HG03095 (cell line): ENCODE measurements around the gene PIEZO1.

Experiments used
- ATAC-seq: cut with Tn5 transposase; IDR thresholded peaks from one replicate; pipeline ENCODE4 v1.9.1; 2021; ENCODE audit warnings: moderate library complexity; ENCODE audit not compliant: unreplicated experiment

The PIEZO1 gene

DNA sequence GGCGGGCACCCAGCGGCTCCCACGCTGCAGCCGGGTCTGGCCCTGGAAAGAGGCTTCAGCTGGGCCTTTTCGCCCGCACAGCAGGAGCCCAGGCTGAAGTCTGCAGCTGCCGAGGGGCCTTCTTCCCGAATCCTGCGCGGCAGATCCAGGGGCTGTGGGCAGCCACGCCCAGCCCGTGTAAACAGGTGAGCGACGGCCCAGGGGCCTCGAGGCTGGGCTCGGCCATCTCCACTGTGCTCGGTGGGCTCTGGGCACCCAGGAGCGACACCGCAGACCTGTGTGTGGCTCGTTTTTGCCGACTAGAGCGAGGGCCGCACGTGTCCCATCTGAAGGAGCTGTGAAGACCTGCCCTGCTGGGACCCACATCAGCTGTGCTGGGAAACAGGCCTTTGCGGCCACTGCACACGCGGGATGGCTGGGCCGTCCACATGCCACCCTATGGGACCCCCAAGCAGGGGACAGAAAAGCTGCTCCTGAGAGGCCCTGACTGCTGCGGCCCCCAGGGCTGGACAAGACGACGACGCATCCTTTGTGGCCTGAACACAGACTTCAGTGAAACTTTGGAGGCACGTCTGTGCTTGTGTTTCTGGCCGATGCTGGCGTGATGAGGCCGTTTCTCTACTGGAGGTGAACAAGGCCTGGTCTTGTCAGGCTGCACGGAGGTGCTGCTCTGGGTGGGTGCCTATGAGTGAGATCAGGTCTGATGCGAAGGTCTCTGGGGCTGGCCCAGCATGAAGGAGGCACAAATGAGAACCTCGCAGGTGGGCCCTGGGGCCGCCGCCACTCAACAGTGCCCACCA, 31.9 kb upstream of the PIEZO1 start:
- no peak for ATAC-seq

DNA sequence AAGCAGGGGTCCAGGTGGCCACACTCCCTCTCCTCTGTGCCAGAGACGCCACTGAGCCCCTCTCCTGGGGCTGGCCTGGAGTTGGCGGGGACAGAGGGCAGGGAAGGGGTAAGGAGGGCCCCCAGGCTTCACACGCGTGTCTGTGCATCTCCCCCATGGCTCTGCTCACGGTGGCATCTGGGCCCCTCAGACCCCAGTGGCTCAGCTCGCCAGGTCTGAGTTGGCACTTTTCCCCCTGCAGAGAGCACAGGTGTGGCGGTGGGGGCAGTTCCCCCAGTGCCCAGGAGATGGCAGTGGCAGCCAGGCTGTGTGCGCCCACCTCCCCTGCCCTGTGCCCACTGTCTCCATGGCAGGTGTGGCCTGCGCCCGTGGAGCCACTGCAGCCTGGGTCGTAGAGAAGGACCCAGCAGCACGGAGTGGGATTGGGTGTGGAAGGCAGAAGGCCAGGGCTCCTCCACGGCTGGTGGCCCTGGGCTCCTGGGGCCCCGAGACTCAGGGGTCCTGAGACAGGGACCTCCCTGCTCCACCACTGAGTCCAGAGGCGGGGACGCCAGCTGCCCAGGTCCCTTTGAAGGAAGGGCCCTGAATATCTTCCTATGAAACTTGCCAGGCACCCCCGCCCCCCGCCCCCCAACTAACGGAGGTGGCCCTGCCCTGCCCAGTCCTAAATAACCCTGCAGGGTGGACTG, 31.0 kb upstream of the PIEZO1 start:
- ATAC-seq = no peak

DNA sequence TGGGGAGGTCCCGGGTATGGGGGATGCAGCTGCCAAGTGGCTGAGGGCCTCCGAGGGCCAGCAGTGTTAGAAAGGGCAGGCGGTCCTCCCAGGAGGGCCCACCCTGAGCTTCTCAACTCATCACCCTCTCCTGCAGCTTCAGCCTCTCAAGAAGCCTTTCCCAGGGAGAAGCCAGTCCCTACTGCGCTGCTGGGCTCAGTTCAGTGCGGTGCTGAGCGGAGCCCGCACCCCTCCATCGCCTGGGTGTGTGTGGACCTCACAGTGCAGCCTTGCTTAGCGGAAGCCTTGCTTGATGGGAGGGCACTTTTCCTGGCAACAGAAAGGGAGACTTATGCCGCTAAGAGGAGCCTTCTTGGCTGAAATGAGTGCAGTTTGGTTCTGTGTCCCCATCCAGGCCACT, 30.2 kb upstream of the PIEZO1 start:
- no peak for ATAC-seq

DNA sequence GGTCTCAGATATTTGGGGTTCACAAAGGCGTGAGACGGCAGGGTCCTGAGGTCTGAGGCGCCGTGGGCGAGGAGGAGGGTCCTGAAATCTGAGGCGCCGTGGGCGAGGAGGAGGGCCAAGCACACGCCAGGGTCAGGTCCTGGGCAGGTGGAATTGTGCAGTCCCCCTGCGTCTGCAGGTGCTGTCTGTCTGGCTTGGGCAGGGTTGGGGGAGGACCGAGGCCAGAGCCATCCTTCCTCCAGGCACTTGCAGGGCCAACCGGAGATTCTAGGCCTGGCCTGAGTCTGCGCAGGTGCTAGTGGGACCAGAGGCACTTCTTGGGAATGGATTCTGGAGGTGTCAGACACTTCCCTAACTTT, 29.1 kb upstream of the PIEZO1 start:
- no peak for ATAC-seq

DNA sequence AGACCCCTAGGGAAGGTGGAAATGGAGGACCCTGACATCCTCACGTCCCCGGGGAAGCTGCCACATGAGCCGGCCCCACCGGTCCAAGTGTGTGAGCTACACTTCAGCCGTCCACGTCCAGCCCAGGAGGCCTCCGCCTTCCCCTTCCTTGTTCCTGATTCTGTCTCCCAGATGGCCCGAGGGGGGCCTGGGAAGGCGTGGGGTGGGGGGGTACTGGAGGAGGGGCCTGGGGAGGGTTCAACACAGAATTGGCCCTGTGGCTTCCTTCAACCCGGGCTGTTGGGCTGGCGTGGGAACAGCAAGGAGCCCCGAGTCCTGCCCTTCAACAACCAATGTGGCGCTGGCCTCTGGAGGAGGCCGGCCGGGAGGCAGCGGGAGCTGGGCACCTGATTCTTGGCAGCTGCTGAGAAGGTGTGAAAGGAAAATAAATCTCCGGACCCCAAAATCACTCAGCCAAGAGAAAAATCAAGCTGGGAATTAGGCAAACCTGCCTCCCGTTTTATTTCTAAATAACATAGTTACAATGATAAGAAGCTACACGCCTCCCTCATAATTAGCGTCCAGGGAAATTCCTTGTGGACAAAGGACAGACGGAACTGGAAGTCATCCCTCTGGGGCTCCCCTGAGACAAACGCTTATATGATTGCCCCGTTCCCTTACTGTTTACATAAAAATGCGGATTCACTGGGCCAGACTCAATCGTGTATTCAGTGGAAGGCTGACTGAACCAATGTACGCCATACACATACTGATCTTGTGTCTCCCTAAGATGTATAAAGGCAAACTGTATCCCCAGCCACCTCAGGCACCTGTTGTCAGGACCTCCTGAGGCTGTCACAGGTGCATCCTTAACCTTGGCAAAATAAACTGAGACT, 28.5 kb upstream of the PIEZO1 start:
- no peak for ATAC-seq

DNA sequence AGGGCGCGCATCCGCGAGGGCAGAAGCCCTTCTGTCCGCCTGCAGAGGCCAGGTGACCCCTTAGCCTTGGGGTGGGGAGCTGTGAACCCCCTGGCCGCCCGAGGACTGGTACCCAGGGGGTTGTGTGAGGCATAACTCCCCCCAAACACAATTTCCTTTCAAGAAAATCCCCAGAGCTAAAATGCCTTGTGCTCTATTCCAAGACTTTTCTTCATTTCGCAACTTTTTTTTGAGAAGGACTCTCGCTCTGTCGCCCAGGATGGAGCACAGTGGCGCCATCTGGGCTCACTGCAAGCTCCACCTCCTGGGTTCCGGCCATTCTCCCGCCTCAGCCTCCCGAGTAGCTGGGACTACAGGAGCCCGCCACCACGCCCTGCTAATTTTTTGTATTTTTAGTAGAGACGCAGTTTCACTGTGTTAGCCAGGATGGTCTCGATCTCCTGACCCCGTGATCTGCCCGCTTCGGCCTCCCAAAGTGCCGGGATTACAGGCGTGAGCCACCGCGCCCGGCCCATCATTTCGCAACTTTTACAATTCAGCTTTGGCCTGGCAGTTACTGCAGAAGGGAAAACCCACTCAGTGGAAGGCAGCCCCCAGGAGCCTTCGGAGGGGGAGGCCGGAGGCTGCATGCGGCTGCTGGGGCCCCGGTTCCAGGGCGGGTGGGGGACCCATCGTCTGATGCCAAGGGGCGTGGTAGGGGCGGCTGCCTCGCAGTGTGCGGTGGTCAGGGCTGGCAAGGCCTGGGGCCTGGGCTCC, 27.7 kb upstream of the PIEZO1 start:
- ATAC-seq = no peak

DNA sequence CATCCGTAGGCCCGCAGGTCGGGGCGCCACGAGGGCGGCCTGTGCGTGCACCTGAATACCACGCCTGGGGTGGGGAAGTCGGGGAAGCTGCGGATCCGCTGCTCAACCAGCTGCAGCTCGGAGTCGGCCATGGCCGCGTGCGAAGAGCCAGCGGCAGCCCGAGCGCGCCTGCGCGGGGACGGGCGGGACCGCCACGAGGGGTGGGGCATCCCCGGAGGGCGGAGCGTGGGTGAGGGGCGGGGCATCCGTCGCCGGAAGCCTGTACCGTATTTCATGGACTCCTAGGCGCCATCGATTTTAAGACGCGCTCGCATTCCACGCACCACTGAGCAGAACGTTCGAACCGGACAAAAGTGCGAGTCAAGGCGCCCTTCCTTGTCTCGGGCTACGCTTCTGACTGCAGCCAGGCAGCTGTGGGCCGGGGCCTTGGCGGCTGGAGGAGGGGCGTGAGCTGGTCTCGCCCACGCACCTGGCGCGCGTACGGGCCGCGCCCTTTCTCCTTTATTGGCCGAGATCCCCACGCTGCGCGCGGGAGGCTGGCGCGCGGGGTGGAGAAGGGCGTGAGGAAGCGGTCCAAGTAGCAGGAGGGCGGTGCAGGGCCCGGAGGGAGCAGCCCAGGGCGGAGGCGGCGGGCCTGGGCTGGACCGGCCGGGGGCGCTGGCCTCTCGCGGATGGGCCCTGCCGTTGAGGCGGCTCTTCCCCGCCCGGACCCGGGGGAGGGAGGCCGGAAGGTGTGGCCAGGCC, 26.9 kb upstream of the PIEZO1 start, which contains the start of gene APRT:
Gene APRT (minus strand): TSS at position 160 of the 744 bp plus-strand sequence. CDS start 29 bp downstream, at position 131.
- ATAC-seq = peak; percentile 53

DNA sequence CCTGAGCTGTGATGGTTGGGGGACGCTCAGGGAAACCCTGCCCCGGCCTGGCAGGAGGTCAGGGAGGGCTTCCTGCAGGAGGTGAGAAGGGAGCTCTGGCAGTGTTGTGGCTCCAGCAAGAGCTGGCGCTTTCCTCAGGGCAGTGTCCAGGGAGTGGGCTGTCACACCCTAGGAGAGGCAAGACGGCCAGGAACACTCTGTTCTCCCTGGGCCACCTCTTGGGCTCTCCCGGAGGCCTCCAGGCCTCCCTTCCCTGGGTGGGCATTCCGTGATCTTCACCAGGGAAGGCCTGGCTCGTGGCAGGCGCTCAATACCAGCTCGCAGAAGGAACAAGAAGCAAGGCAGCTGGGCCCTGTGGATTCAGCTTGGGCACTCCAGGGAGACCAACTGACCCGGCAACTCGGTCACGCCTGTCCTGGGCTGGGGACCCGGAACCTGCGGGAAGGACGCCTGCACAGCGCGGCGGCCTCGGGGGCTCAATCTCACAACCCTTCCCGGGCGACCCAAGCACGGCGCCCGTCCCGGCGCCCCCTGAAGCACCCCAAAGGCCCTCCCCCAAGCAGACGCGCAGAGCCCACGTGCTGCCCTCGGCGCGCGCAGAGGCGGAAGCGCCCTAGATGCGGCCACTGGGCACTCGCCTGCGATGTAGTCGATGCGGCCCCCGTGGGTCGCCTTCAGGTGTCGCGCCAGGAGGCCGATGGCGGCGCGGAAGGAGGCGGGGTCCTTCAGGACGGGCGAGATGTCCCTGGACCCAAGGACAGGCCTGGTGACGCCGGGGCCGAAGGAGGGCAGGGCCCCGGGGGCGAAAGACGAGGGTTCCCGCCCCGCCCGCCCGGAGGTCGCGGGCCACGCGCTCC, 26.1 kb upstream of the PIEZO1 start:
- ATAC-seq = peak; percentile 45

DNA sequence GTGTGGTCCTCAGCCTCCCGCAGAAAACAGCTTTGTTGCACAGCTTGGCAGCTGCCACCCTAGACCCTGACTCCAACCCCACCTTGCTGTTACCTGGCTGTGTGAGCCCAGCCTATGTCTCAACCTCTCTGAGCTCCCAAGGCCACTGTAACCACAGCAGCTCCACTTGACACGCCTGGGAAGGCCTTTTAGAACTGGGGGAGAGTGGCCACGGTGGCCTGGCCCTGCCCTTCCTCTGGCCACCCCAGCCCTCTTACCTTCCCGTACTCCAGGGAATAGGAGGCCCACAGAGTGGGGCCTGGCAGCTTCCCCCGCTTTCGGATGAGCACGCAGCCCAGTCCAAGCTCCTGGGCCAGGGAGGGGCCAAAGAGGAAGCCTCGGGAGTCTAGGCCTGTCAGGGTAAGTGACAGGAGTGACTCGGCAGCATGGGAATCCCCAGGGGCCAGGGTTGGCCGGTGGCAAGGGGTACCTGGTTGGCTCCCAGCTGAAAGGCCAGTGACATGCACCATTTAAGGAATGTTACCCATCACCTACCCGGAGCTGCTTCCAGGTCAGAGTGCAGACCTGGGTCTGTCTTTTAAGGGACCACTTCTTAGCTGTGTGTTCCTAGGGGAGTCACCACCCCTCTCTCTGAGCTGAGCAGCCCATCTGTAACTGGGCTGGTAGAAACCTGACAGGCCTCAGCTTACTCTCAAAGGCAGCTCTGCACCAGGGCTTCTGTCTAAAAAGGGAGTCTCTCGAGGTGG, 25.3 kb upstream of the PIEZO1 start:
- ATAC-seq = no peak

DNA sequence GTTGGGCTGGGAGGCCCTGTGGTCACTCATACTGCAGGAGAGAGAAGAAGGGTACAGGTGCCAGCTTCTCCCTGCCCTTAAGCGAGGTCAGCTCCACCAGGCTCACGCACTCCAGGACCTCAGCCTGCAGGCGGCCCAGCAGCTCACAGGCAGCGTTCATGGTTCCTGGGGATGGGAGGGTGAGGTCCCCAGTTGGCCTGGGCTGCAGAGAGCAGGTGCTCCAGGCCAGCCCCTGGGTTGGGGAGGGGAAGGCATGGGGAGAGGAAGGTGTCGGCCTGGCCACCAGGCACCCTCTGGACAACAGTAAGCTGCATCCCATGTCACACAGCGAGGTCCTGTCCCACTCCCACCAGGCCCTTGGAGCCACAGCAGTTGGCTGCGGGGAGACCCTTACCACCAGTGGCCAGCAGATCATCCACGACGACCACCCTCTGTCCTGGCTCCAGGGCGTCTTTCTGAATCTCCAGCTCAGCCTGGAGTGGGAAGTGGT, 24.7 kb upstream of the PIEZO1 start:
- ATAC-seq = no peak

DNA sequence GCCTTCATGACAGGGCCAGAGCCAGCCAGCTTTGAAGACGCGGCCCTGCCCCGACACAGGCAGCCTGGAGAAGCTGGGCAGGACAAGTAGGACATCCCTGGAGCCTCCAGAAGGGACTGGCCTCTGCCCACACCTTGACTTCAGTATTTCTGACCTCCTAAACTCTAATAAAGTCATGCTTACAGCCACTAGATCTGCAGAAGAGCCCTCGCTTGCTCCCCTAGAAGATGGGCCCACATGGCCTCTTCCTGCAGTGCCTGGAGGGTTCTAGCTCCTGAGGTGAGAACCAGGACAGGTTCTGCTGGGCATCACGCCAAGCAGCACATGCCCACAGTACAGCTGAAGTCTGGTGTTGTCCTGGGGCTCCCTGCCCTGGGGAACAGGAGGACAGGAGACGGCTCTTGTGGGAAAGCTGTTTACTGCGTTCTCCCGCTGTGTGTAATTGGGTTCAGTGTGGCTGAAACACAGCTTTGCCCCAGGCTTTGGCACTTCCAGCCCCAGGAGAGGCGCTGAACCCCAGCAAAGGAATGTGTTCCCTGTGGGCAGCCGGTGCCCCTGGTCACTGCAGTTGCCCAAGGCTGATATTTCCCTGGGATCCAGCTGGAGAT, 24.2 kb upstream of the PIEZO1 start:
- no peak for ATAC-seq

DNA sequence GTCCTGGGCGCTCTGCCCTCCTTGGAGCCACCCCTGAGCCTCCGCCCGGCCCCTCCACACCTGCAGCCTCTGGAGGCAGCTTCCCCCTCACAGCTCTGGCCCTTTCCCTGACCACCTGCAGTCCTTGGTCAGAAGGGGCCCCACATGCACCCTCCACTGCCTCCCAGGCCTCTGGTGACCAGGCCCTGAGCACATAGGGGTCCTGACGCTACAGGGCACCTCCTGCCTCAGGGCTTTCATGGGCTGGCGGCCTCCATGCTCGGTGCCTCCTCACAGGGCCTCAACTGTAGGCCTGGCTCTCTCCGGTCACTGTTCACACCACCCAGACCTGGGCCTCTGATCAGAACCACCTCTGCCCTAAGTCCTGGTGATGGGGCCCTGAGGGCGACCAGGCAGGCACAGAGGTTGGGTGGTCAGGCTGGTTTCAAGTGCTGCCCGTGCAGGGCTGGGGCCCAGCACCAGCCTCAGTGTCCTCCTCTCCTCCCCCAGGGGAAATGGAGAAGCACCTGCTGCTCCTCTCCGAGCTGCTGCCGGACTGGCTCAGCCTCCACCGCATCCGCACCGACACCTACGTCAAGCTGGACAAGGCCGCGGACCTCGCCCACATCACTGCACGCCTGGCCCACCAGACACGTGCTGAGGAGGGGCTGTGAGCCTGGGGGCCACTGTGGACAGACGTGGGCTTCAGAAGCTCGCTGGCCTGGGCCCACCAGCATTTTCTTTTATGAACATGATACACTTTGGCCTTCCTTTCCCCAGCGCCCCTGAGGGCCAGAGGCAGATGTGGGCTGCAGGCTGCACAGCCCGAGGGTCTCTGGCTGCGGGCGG, 22.8 kb upstream of the PIEZO1 start:
- no peak for ATAC-seq

DNA sequence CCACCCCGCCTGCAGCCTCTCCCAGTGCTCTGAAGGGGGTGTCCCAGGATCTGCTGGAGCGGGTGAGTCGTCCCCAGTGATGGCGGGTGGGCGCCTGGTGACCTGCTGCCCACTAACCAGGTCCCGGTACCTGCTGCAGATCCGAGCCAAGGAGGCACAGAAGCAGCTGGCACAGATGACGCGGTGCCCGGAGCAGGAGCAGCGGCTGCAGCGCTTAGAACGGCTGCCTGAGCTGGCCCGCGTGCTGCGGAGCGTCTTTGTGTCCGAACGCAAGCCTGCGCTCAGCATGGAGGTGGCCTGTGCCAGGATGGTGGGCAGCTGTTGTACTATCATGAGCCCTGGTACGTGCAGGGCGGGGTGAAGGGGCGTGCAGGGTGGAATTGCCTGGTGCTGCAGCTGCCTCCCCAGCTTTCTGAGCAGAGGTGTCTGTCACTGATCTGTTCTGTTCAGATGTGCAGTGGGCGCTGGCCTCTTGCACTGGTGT, 22.2 kb upstream of the PIEZO1 start:
- ATAC-seq = no peak

DNA sequence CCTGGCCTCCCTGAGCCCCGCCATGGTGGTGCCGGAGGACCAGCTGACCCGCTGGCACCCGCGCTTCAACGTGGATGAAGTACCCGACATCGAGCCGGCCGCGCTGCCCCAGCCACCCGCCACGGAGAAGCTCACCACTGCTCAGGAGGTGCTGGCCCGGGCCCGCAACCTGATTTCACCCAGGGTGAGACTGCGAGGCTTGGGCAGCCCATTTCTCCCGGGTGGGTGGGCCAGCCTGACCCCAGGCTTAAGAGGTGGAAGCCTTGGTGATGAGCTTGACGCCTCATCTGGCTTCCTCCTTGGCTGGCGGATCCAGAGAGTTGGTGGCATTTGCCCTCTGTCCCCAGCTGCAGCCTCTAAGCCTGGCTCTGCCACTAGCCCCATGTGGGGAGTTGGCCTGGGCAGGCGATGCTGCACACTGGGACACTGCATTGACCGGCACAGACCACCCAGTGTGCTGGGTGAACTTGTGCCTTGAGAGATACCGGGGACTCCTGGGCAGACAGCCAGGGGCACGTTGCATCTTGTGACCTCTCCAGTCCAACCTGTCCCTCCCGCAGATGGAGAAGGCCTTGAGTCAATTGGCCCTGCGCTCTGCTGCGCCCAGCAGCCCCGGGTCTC, 21.6 kb upstream of the PIEZO1 start:
- no peak for ATAC-seq

DNA sequence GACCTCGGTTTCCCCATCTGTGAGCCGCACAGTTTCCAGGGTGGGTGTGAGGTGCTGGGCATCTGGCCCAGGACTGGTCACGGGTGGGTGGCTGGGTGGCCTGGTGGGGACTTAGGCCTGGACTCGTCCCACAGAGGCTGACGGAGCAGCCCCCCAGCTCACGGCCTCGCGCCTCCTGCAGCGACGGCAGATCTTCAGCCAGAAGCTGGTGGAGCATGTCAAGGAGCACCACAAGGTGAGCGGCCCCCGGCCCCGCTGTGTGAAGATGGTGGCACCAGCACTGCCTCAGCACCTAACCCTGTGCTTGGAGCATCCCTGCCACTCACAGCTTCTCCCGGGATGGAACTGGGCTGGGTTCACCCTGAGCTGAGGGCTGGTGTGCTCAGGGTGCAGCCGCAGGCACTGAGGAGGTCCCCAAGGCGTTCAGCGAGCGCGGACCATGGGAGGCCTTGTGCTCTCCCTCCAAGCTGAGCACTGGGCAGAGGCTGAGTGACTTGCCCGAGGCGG, 20.9 kb upstream of the PIEZO1 start:
- no peak for ATAC-seq

DNA sequence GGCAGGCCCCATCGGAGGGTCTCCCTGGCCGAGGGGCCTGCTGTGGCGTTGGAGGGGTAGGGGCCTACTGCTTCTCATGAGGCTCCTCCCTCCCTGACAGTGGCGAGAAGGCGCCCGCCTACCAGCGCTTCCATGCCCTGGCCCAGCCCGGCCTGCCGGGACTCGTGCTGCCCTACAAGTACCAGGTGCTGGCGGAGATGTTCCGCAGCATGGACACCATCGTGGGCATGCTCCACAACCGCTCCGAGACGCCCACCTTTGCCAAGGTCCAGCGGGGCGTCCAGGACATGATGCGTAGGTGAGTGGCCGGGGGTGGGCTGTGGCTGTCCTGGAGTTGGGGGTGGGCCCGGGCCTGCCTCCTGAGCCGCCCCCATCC, 20.3 kb upstream of the PIEZO1 start:
- ATAC-seq = no peak
